Panc1 (cell line): ENCODE data around the gene RFT1. TPM values are rescaled to one million over a fixed set of nuclear protein-coding genes. Genes with fewer than 3 reads are reported as not detected.

Experiments used
- ATAC-seq: fragments of 200-7000 bp; cut with Tn5 transposase; 2 replicates; pipeline ENCODE4 v1.9.1; 2020; ENCODE audit warnings: mild to moderate bottlenecking, moderate library complexity
- BruUV-seq: library from RNA; stranded (reverse); fragments of 400-500 nt; replicated peaks from 2 replicates; lab custom pipeline; 2021; lab: Mats Ljungman, UMichigan
- CTCF ChIA-PET: fragments of 300-600 bp; sonication (Branson Sonifier 250); formaldehyde crosslinking; loops from one replicate; lab custom pipeline; 2022; ENCODE audit warnings: antibody characterized with exemption; lab: Charles Lee
- POLR2A ChIA-PET: fragments of 300-600 bp; sonication (Branson Sonifier 250); formaldehyde crosslinking; loops from one replicate; lab custom pipeline; 2022; ENCODE audit warnings: antibody characterized with exemption; lab: Charles Lee
- DNase-seq: peaks from one replicate; pipeline ENCODE4 v3.0.0-alpha.2; 2010; ENCODE audit warnings: low read depth, low spot score
- H3K27ac ChIP-seq: 2 replicates; pipeline ENCODE4 v1.5.1; 2011; ENCODE audit warnings: mild to moderate bottlenecking, low read length, inconsistent platforms
- H3K27me3 ChIP-seq: fragments of 200-500 bp; sonication (Bioruptor generic); 2 replicates; pipeline ENCODE4 v1.6.0; 2014; ENCODE audit warnings: low read length, inconsistent platforms; ENCODE audit not compliant: control insufficient read depth, insufficient read depth
- H3K36me3 ChIP-seq: fragments of 200-500 bp; sonication (Bioruptor generic); 2 replicates; pipeline ENCODE4 v1.5.1; 2014; ENCODE audit warnings: inconsistent platforms, mild to moderate bottlenecking, low read length, moderate library complexity; ENCODE audit not compliant: control insufficient read depth, insufficient read depth
- H3K4me1 ChIP-seq: 2 replicates; pipeline ENCODE4 v1.5.1; 2011; ENCODE audit warnings: inconsistent platforms, mild to moderate bottlenecking, low read length, moderate library complexity; ENCODE audit not compliant: control insufficient read depth, insufficient read depth
- H3K4me3 ChIP-seq, 2 experiments: 2 replicates each; pipeline ENCODE4 v1.5.1; 2011 to 2012; ENCODE audit warnings: low read depth in 2 of 2, low read length in 2 of 2, mild to moderate bottlenecking in 2 of 2, inconsistent platforms in 1 of 2, moderate library complexity in 1 of 2
- H3K9me3 ChIP-seq: fragments of 200-500 bp; sonication (Bioruptor generic); 2 replicates; pipeline ENCODE4 v1.5.1; 2014; ENCODE audit warnings: low read depth, mild to moderate bottlenecking, inconsistent platforms, low read length, moderate library complexity; ENCODE audit not compliant: control insufficient read depth, insufficient read depth
- POLR2AphosphoS5 ChIP-seq: IDR thresholded peaks from 2 replicates; pipeline ENCODE4 v1.6.1; 2012; ENCODE audit warnings: mild to moderate bottlenecking, low read depth, low read length, moderate library complexity
- SIN3A ChIP-seq: IDR thresholded peaks from 2 replicates; pipeline ENCODE4 v1.6.1; 2012; ENCODE audit warnings: low read depth, mild to moderate bottlenecking, low read length, moderate library complexity, borderline replicate concordance; ENCODE audit not compliant: insufficient read depth
- TCF7L2 ChIP-seq: IDR thresholded peaks from 2 replicates; pipeline ENCODE4 v1.6.1; 2011; ENCODE audit warnings: mild to moderate bottlenecking, low read depth, low read length, inconsistent platforms
- in situ Hi-C: cut with HindIII; loops from 2 replicates; pipeline ENCODE4 v1.10.0; 2016; ENCODE audit warnings: low sequenced_read_pairs, low pct_unique_long_range_greater_than_20kb
- intact Hi-C: fragments of 100-400 bp; cut with micrococcal nuclease; formaldehyde crosslinking; loops from one replicate; pipeline ENCODE4 v1.10.0; 2022; ENCODE audit not compliant: unreplicated experiment
- total RNA-seq: library from RNA; stranded (reverse); gene quantifications from one replicate; pipeline ENCODE4 v1.2.1, GENCODE V29; 2021; ENCODE audit not compliant: unreplicated experiment
- TF ChIP-seq, protein P1 (sequence below): fragments of 450-650 bp; IDR thresholded peaks from 2 replicates; pipeline ENCODE4 v1.5.1; 2017; ENCODE audit warnings: mild to moderate bottlenecking
- TF ChIP-seq, protein P2 (sequence below), 2 experiments: IDR thresholded peaks; 2 replicates each; pipeline ENCODE4 v1.6.1; 2011 to 2012; ENCODE audit warnings: low read depth in 2 of 2, control low read depth in 1 of 2, low read length in 1 of 2, mild to moderate bottlenecking in 1 of 2, moderate library complexity in 1 of 2; ENCODE audit not compliant: insufficient read depth in 1 of 2

RFT1 gene
- total RNA-seq, 1 experiment from 2014 or later, result 21.0 TPM

DNA sequence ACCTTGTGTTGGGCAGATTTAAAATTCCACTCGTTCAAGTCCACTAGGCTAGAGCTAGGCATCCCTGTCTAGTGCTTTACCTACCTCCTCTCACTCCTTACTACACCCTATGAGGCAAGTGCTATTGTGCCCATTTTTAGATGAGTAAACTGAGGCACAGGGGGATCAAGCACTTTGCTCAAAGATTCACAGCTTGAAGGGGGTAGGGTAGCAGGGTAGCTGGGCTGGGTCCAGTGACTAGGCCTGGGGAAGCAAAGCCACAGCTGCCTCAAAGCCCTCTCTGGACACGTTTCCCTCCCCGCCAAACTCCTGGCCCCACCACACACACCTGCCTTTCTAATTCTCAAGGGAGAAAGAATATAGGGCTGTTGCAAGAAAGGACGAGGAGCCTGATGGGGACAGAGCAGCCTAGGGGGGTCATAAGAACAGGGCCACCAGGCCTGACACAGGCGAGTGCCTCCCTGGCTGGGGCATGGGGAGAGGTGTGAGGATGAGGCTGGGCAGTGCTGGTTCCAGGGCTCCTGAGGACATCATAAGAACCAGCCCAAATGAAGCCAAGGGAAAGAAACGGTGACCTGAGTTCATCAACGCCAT, 49.5 kb downstream of the RFT1 start:
- TF ChIP-seq, protein P1, sequence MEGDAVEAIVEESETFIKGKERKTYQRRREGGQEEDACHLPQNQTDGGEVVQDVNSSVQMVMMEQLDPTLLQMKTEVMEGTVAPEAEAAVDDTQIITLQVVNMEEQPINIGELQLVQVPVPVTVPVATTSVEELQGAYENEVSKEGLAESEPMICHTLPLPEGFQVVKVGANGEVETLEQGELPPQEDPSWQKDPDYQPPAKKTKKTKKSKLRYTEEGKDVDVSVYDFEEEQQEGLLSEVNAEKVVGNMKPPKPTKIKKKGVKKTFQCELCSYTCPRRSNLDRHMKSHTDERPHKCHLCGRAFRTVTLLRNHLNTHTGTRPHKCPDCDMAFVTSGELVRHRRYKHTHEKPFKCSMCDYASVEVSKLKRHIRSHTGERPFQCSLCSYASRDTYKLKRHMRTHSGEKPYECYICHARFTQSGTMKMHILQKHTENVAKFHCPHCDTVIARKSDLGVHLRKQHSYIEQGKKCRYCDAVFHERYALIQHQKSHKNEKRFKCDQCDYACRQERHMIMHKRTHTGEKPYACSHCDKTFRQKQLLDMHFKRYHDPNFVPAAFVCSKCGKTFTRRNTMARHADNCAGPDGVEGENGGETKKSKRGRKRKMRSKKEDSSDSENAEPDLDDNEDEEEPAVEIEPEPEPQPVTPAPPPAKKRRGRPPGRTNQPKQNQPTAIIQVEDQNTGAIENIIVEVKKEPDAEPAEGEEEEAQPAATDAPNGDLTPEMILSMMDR, result no peak
- no peak for TF ChIP-seq TCF7L2
- TF ChIP-seq SIN3A, result no peak
- TF ChIP-seq, protein P2, sequence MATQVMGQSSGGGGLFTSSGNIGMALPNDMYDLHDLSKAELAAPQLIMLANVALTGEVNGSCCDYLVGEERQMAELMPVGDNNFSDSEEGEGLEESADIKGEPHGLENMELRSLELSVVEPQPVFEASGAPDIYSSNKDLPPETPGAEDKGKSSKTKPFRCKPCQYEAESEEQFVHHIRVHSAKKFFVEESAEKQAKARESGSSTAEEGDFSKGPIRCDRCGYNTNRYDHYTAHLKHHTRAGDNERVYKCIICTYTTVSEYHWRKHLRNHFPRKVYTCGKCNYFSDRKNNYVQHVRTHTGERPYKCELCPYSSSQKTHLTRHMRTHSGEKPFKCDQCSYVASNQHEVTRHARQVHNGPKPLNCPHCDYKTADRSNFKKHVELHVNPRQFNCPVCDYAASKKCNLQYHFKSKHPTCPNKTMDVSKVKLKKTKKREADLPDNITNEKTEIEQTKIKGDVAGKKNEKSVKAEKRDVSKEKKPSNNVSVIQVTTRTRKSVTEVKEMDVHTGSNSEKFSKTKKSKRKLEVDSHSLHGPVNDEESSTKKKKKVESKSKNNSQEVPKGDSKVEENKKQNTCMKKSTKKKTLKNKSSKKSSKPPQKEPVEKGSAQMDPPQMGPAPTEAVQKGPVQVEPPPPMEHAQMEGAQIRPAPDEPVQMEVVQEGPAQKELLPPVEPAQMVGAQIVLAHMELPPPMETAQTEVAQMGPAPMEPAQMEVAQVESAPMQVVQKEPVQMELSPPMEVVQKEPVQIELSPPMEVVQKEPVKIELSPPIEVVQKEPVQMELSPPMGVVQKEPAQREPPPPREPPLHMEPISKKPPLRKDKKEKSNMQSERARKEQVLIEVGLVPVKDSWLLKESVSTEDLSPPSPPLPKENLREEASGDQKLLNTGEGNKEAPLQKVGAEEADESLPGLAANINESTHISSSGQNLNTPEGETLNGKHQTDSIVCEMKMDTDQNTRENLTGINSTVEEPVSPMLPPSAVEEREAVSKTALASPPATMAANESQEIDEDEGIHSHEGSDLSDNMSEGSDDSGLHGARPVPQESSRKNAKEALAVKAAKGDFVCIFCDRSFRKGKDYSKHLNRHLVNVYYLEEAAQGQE (IDR thresholded peaks at IDR 0.05; ENCODE audit: insufficient read depth in 1 of 2, low read depth in 2 of 2, low read length in 1 of 2), result no peak
- no peak for TF ChIP-seq POLR2AphosphoS5
- BruUV-seq, result no TSS peak
- CTCF ChIA-PET, result no interaction called here

DNA sequence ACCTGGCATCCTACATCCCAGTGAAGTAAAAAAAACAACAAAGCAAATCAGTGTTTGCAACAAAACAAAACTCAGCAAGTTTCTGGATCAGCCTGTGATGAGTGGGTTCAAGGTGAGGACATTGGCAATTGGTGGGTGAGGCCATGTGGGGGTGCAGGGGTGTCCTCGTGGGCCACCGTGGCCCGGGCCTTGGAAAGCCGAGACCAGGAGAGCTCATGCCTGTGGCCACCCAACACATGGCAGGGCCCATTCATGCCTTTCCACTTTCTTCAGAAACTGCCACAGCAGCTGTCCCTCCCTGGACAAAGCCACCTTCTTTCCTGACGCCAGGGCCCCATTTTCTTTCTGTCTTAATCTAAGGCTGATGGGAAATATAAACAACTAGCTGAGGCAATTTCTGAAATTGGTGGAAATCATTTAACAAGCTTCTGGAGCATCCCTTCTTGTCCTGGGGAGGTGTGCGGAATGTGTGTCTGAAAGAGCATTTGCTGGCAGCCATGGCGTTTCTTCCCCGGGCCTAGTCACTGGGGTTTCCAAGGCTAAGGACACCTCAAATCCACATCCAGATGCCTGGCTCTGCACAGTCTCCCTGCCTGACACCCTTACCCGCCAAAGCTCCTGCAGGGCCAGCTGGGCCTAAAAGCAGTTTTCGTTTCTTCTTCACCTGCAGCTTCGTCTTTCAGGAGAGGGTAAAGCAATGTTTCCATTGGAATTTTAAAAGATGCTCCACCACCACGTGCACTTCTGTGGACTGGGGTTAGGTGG, 50.3 kb downstream of the RFT1 start:
- TF ChIP-seq, protein P1, result no peak
- TF ChIP-seq, protein P2 (IDR thresholded peaks at IDR 0.05; ENCODE audit: insufficient read depth in 1 of 2, low read depth in 2 of 2, low read length in 1 of 2), result no peak
- TF ChIP-seq POLR2AphosphoS5 (no peak), TCF7L2 (no peak), SIN3A (no peak)
- POLR2A ChIA-PET, result no interaction called here
- Histone ChIP-seq H3K9me3 (no peaks in the 10 kb centered on the region), H3K27me3 (no peaks in the 10 kb centered on the region), H3K4me1 (no peaks in the 10 kb centered on the region), H3K36me3 (no peaks in the 10 kb centered on the region), H3K27ac (no peak overlapping the region), H3K4me3 (no peak overlapping the region)
- intact Hi-C loops (no loop called here), in situ Hi-C loops (no loop called here)
- no peak for ATAC-seq
- CTCF ChIA-PET, result interaction anchor here (0.6 to 0.7 kb wide), 3 partner anchors 182 to 360 kb away, joined by 3 to 4 read pairs (median 3); partner anchors contain the start of gene STIMATE
- DNase-seq, result no peak
- BruUV-seq, result no TSS peak

More for the DNA sequence above, 49.5 kb downstream of the RFT1 start:
- no peak overlapping the region for H3K27ac ChIP-seq
- DNase-seq, result no peak
- H3K4me1 ChIP-seq, result no peaks in the 10 kb centered on the region
- intact Hi-C loops (no loop called here), in situ Hi-C loops (no loop called here)
- POLR2A ChIA-PET, result no interaction called here
- H3K9me3 ChIP-seq, result no peaks in the 10 kb centered on the region
- ATAC-seq, result no peak
- no peak overlapping the region for H3K4me3 ChIP-seq
- no peaks in the 10 kb centered on the region for H3K27me3 ChIP-seq
- no peaks in the 10 kb centered on the region for H3K36me3 ChIP-seq
